ENCODE results near the gene RTEL1. TPM values are rescaled to one million over a fixed set of nuclear protein-coding genes. Genes with fewer than 3 reads are reported as not detected.
A peak's percentile ranks its signal among the peaks of the same experiment; 100 is the strongest.

The RTEL1 gene
- polyA plus RNA-seq, 3 donors = 1.0 to 15.5 (median 4.8) TPM

GRCh38 chr20:63740070-63740626 lies 82.0 kb downstream of the RTEL1 start:
- Histone ChIP-seq H3K27ac (ENCODE audit: low read depth in 1 of 2, low read length in 2 of 2) (peak overlapping the region; percentile 26 to 36), H3K9me3 (replicated peaks in 1 of 2; ENCODE audit: control insufficient read depth in 1 of 2, insufficient read depth in 1 of 2, low read length in 2 of 2) (no peaks in the 10 kb centered on the region), H3K4me3 (replicated peaks in 1 of 3; ENCODE audit: low read depth in 2 of 3, low read length in 3 of 3) (peak overlapping the region; percentile 58 to 83 (median 59)), H3K79me2 (ENCODE audit: insufficient read depth, low read length) (peaks cover 7% of the 10 kb centered on the region), H2AFZ (ENCODE audit: insufficient read depth, low read depth, low read length, poor library complexity, severe bottlenecking) (peak overlapping the region; percentile 78), H3K27me3 (ENCODE audit: control insufficient read depth in 2 of 2, insufficient read depth in 2 of 2, low read length in 2 of 2) (peaks cover 8 to 26% of the 10 kb centered on the region in 2 donors), H3K9ac (ENCODE audit: insufficient read depth, low read length, poor library complexity, severe bottlenecking) (peak overlapping the region; percentile 61), H3K4me2 (replicated peaks; ENCODE audit: extremely low read depth, low read length, poor library complexity, severe bottlenecking) (peak overlapping the region; percentile 93), H3K4me1 (ENCODE audit: control insufficient read depth in 1 of 2, insufficient read depth in 2 of 2, low read length in 2 of 2) (peaks cover 35 to 47% of the 10 kb centered on the region in 2 donors), H3K36me3 (replicated peaks in 1 of 2; ENCODE audit: control insufficient read depth in 1 of 2, insufficient read depth in 2 of 2, low read length in 2 of 2) (peaks cover 8 to 21% of the 10 kb centered on the region in 2 donors), H4K20me1 (ENCODE audit: insufficient read depth, low read length) (peaks cover 41% of the 10 kb centered on the region)
- DNase-seq = peak in 1 of 3 donors; percentile 13
- intact Hi-C loops (cut with micrococcal nuclease) = loop anchor here in 1 of 2 donors (2.0 to 5.0 kb wide), 3 partner anchors 31 to 122 kb away; partner anchors contain the start of genes ABHD16B, RTEL1 and ZGPAT
- H3K4me3 Mint-ChIP-seq = peak overlapping the region; percentile 62 to 71
- peaks cover 21% of the 10 kb centered on the region for H3K4me1 Mint-ChIP-seq
- under 1% methylated on average over 78 of the region's 80 CpGs for WGBS (ENCODE audit: insufficient coverage)
- TF ChIP-seq CTCF (IDR thresholded peaks at IDR 0.05) = no peak
- H3K36me3 Mint-ChIP-seq = peaks cover 8 to 15% of the 10 kb centered on the region in 2 donors
- no peak overlapping the region for H3K27ac Mint-ChIP-seq
- peaks cover 17 to 37% (median 25%) of the 10 kb centered on the region in 3 donors for H3K27me3 Mint-ChIP-seq (ENCODE audit: low read depth in 3 of 3)
- peaks cover 0 to 4% (median 0%) of the 10 kb centered on the region in 7 donors for H3K9me3 Mint-ChIP-seq

GRCh38 chr20:63740627-63741353 lies 82.7 kb downstream of the RTEL1 start:
- H3K4me1 ChIP-seq (ENCODE audit: control insufficient read depth in 1 of 2, insufficient read depth in 2 of 2, low read length in 2 of 2) = peaks cover 35 to 47% of the 10 kb centered on the region in 2 donors
- peaks cover 7% of the 10 kb centered on the region for H3K79me2 ChIP-seq (ENCODE audit: insufficient read depth, low read length)
- 4% methylated on average over 22 of the region's 29 CpGs for WGBS (ENCODE audit: insufficient coverage)
- peak; percentile 64 to 68 (median 64) for DNase-seq
- H3K4me3 ChIP-seq (replicated peaks in 1 of 3; ENCODE audit: low read depth in 2 of 3, low read length in 3 of 3) = peak overlapping the region; percentile 58 to 83 (median 59)
- Mint-ChIP-seq H3K27me3 (ENCODE audit: low read depth in 3 of 3) (peaks cover 17 to 32% (median 24%) of the 10 kb centered on the region in 3 donors), H3K9me3 (peaks cover 0 to 4% (median 0%) of the 10 kb centered on the region in 7 donors), H3K4me3 (peak overlapping the region; percentile 62 to 71), H3K27ac (peak overlapping the region in 1 of 7 donors; percentile 36), H3K36me3 (peaks cover 8% of the 10 kb centered on the region in 2 donors), H3K4me1 (peaks cover 21% of the 10 kb centered on the region)
- H3K27ac ChIP-seq (ENCODE audit: low read depth in 1 of 2, low read length in 2 of 2) = peak overlapping the region; percentile 26 to 36
- TF ChIP-seq CTCF (IDR thresholded peaks at IDR 0.05) = no peak
- intact Hi-C loops (cut with micrococcal nuclease) = loop anchor here in 1 of 2 donors (2.0 to 5.0 kb wide), 3 partner anchors 32 to 122 kb away; partner anchors contain the start of genes ABHD16B, RTEL1 and ZGPAT
- H3K9me3 ChIP-seq (replicated peaks in 1 of 2; ENCODE audit: control insufficient read depth in 1 of 2, insufficient read depth in 1 of 2, low read length in 2 of 2) = no peaks in the 10 kb centered on the region
- H3K4me2 ChIP-seq (replicated peaks; ENCODE audit: extremely low read depth, low read length, poor library complexity, severe bottlenecking) = peak overlapping the region; percentile 93
- H3K9ac ChIP-seq (ENCODE audit: insufficient read depth, low read length, poor library complexity, severe bottlenecking) = peak overlapping the region; percentile 61
- peak overlapping the region; percentile 78 for H2AFZ ChIP-seq (ENCODE audit: insufficient read depth, low read depth, low read length, poor library complexity, severe bottlenecking)
- peaks cover 8 to 26% of the 10 kb centered on the region in 2 donors for H3K27me3 ChIP-seq (ENCODE audit: control insufficient read depth in 2 of 2, insufficient read depth in 2 of 2, low read length in 2 of 2)
- H3K36me3 ChIP-seq (replicated peaks in 1 of 2; ENCODE audit: control insufficient read depth in 1 of 2, insufficient read depth in 2 of 2, low read length in 2 of 2) = peaks cover 1 to 14% of the 10 kb centered on the region in 2 donors
- peaks cover 36% of the 10 kb centered on the region for H4K20me1 ChIP-seq (ENCODE audit: insufficient read depth, low read length)
